ENCODE data around the gene MATN3.

MATN3 gene

DNA sequence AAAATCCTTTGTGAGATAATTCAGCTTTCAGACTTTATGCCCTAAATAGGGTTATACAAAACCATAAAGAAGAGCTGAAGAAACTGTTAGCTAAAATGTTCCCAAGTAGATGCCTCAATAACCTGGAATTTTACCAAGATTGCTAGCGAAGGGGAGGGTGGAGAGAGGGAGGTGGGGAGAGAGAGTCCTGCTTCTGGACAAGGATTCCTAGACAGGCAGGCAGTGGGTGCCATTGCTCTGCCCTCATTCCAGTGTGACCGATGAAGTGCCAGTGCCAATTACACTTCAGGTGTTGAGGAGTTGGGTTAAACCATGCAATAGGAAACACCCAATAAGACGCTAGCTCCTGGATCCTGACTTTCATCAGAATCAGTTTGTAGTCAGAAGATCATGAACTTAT is 20.9 kb upstream of the MATN3 start:
- H3K4me1 ChIP-seq (ENCODE audit: control insufficient read depth, insufficient read depth, low read length), result no peaks in the 10 kb centered on the region
- no peak overlapping the region for H3K4me3 ChIP-seq (ENCODE audit: low read depth, low read length)
- H3K9me3 ChIP-seq (ENCODE audit: control insufficient read depth, insufficient read depth, low read length), result no peaks in the 10 kb centered on the region
- H3K36me3 ChIP-seq (ENCODE audit: control insufficient read depth, insufficient read depth, low read length), result peaks cover 24% of the 10 kb centered on the region
- H3K9ac ChIP-seq (ENCODE audit: low read depth, low read length), result no peak overlapping the region
- H3K27me3 ChIP-seq (ENCODE audit: control insufficient read depth, insufficient read depth, low read length), result no peaks in the 10 kb centered on the region

DNA sequence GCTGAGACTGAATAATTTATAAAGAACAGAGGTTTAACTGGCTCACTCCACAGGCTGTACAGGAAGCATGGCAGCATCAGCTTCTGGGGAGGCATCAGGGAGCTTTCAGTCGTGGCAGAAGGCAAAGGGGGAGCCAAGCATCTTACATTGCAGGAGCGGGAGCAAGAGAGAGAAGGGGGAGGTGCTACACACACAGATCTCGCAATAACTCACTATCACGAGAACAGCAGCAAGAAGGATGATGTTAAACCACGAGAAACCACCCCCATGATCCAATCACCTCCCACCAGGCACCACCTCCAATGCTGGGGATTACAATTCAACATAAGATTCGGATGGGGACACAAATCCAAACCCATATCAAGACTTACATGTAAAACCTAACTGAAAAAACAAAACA is 17.8 kb upstream of the MATN3 start:
- Histone ChIP-seq H3K27me3 (ENCODE audit: control insufficient read depth, insufficient read depth, low read length) (no peaks in the 10 kb centered on the region), H3K9me3 (ENCODE audit: control insufficient read depth, insufficient read depth, low read length) (no peaks in the 10 kb centered on the region), H3K4me1 (ENCODE audit: control insufficient read depth, insufficient read depth, low read length) (no peaks in the 10 kb centered on the region), H3K9ac (ENCODE audit: low read depth, low read length) (no peak overlapping the region), H3K4me3 (ENCODE audit: low read depth, low read length) (no peak overlapping the region), H3K36me3 (ENCODE audit: control insufficient read depth, insufficient read depth, low read length) (peaks cover 17% of the 10 kb centered on the region)

DNA sequence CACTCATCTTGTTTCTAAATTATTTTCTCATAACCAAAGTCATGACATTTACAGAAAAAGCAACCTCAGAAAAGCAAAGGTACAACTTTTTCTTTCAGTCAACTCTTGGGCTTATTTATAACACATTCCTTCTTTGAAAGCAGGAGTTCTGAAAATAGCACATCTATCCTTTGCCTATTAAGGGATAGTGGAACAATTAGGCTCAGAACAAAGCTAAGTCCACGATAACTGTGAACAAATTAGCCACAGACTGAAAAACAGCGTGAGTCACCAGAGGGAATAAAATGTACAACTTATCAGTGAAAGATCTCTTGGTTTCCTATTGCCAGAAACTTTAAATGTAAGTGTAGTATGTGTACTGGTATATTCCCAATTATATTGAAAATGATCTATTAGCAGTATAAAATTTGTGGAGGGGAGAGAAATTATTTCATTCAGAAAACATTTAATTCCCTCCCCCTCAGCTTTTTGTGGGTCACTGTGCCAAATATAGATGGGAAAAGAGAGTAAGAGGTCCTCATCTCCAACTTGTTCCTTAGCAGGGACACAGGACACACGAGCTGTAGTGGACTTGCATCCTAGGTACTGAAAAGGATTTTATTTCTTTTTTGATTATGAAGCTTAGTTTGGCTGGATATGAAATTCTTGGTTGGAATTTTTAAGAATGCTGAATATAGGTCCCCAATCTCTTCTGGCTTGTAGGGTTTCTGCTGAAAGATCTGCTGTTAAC is 15.4 kb upstream of the MATN3 start:
- no peaks in the 10 kb centered on the region for H3K27me3 ChIP-seq (ENCODE audit: control insufficient read depth, insufficient read depth, low read length)
- H3K9me3 ChIP-seq (ENCODE audit: control insufficient read depth, insufficient read depth, low read length), result no peaks in the 10 kb centered on the region
- no peak overlapping the region for H3K4me3 ChIP-seq (ENCODE audit: low read depth, low read length)
- H3K36me3 ChIP-seq (ENCODE audit: control insufficient read depth, insufficient read depth, low read length), result peaks cover 3% of the 10 kb centered on the region
- H3K9ac ChIP-seq (ENCODE audit: low read depth, low read length), result no peak overlapping the region
- H3K4me1 ChIP-seq (ENCODE audit: control insufficient read depth, insufficient read depth, low read length), result no peaks in the 10 kb centered on the region

DNA sequence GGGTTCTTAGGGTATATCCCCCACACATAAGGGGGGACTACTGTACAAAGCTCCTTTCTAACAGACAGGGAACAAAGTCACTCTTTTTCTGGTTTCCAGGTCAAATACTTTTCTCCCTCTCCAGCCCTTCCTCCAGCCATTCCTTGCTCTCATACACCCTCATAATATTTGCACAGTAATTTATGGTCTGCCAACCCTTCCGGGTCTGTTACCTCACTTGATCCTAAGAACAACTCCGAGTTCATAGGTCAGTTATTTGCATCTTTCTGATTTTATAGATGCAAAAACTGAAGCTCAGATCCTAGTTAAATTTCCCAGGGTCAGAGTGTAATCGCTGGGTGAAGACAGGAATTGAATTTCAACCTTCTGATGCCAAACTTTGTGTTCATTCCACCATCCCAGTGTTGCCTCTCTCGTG is 14.8 kb upstream of the MATN3 start:
- Histone ChIP-seq H3K9ac (ENCODE audit: low read depth, low read length) (no peak overlapping the region), H3K4me1 (ENCODE audit: control insufficient read depth, insufficient read depth, low read length) (no peaks in the 10 kb centered on the region), H3K36me3 (ENCODE audit: control insufficient read depth, insufficient read depth, low read length) (peaks cover 3% of the 10 kb centered on the region), H3K9me3 (ENCODE audit: control insufficient read depth, insufficient read depth, low read length) (no peaks in the 10 kb centered on the region), H3K27me3 (ENCODE audit: control insufficient read depth, insufficient read depth, low read length) (no peaks in the 10 kb centered on the region), H3K4me3 (ENCODE audit: low read depth, low read length) (no peak overlapping the region)

DNA sequence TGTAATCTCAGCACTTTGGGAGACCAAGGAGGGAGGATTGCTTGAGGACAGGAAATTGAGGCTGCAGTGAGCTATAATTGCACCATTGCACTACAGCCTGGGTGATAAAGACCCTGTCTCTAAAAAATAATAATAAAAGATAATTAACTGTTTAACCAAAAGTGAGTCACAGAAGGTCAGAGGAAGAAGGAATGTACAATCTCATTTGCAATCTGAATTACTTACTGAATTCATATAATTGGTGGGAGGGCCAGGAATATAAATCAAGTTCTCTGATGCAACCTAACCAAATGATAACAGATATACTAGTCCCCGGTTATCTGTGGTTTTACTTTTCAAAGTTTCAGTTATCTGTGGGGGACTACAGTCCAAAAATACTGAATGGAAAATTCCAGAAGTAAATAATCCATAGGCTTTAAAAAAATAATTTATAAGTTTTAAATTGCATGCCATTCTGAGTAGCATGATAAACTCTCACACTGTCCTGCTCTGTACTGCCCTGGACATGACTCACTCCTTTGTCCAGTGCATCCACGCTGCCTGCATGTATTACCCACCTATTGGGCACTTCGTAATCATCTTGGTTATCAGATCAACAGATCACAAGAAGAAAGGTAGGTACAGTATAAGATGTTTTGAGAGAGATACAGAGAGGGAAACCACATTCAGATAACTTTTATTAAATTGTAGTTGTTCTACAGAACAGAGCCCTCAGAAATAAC is 12.8 kb upstream of the MATN3 start:
- Histone ChIP-seq H3K27me3 (ENCODE audit: control insufficient read depth, insufficient read depth, low read length) (no peaks in the 10 kb centered on the region), H3K9me3 (ENCODE audit: control insufficient read depth, insufficient read depth, low read length) (peaks cover 6% of the 10 kb centered on the region), H3K9ac (ENCODE audit: low read depth, low read length) (no peak overlapping the region), H3K4me3 (ENCODE audit: low read depth, low read length) (no peak overlapping the region), H3K4me1 (ENCODE audit: control insufficient read depth, insufficient read depth, low read length) (no peaks in the 10 kb centered on the region), H3K36me3 (ENCODE audit: control insufficient read depth, insufficient read depth, low read length) (no peaks in the 10 kb centered on the region)

DNA sequence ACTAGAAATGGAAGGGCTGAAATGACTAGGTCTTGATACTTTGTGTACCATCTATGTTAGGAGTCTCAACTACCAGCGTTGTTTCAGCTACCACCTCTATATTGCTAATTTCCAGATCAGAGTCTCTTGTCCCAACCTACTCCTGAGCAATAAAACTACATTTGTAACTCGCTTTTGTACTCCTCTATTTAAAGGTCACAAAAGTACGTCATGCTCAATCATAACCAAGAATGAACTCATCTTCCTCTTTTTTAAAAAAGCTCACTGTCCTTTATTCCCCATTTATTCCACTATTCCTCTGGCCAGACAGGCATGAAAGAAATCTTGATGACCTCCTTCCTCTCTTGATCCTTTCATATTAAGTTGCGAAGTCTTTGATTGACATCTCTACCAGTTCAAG is 11.2 kb upstream of the MATN3 start:
- Histone ChIP-seq H3K9me3 (ENCODE audit: control insufficient read depth, insufficient read depth, low read length) (peaks cover 6% of the 10 kb centered on the region), H3K4me3 (ENCODE audit: low read depth, low read length) (no peak overlapping the region), H3K4me1 (ENCODE audit: control insufficient read depth, insufficient read depth, low read length) (no peaks in the 10 kb centered on the region), H3K27me3 (ENCODE audit: control insufficient read depth, insufficient read depth, low read length) (no peaks in the 10 kb centered on the region), H3K36me3 (ENCODE audit: control insufficient read depth, insufficient read depth, low read length) (no peaks in the 10 kb centered on the region), H3K9ac (ENCODE audit: low read depth, low read length) (no peak overlapping the region)

DNA sequence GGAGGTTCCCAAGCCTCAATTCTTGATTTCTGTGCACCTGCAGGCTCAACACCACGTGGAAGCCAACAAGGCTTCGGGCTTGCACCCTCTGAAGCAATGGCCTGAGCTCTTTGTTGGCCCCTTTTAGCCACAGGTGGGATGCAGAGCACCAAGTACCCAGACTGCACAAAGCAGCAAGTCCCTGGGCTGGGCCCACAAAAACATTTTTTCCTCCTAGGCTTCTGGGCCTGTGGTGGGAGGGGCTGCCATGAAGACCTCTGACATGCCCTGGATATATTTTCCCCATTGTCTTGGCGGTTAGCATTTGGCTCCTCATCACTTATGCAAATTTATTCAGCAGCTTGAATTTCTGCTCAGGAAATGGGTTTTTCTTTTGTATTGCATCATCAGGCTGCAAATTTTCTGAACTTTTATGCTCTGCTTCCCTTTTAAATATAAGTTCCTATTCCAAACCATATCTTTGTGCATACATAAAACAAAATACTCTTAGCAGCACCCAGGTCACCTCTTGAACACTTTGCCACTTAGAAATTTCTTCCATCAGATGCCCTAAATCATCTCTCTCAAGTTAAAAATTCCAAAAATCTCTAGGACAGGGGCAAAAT is 9.0 kb upstream of the MATN3 start:
- H3K9ac ChIP-seq (ENCODE audit: low read depth, low read length), result no peak overlapping the region
- peaks cover 6% of the 10 kb centered on the region for H3K9me3 ChIP-seq (ENCODE audit: control insufficient read depth, insufficient read depth, low read length)
- H3K4me1 ChIP-seq (ENCODE audit: control insufficient read depth, insufficient read depth, low read length), result no peaks in the 10 kb centered on the region
- no peaks in the 10 kb centered on the region for H3K27me3 ChIP-seq (ENCODE audit: control insufficient read depth, insufficient read depth, low read length)
- H3K4me3 ChIP-seq (ENCODE audit: low read depth, low read length), result no peak overlapping the region
- no peaks in the 10 kb centered on the region for H3K36me3 ChIP-seq (ENCODE audit: control insufficient read depth, insufficient read depth, low read length)

DNA sequence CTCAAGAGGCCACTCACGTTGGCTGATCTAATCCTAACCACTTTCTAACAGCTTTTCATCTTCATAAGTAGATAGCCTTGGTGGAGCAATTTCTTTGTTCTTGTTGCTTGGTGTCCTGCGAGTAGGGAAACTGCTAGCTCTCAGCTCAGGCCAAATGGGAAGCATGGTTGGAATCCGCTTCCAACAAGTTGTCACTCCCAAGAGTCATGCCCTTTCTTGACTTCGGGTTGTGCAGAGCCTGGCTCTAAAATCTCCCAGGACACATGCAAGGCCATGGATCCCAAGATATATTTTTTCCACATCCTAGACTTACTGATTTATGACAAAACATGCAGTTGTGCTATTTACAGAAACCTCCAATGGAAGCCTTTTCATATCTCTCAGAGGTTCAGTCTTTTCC is 7.3 kb upstream of the MATN3 start:
- H3K9me3 ChIP-seq (ENCODE audit: control insufficient read depth, insufficient read depth, low read length), result peaks cover 6% of the 10 kb centered on the region
- H3K9ac ChIP-seq (ENCODE audit: low read depth, low read length), result no peak overlapping the region
- H3K4me3 ChIP-seq (ENCODE audit: low read depth, low read length), result no peak overlapping the region
- H3K36me3 ChIP-seq (ENCODE audit: control insufficient read depth, insufficient read depth, low read length), result no peaks in the 10 kb centered on the region
- H3K4me1 ChIP-seq (ENCODE audit: control insufficient read depth, insufficient read depth, low read length), result no peaks in the 10 kb centered on the region
- peaks cover 1% of the 10 kb centered on the region for H3K27me3 ChIP-seq (ENCODE audit: control insufficient read depth, insufficient read depth, low read length)

DNA sequence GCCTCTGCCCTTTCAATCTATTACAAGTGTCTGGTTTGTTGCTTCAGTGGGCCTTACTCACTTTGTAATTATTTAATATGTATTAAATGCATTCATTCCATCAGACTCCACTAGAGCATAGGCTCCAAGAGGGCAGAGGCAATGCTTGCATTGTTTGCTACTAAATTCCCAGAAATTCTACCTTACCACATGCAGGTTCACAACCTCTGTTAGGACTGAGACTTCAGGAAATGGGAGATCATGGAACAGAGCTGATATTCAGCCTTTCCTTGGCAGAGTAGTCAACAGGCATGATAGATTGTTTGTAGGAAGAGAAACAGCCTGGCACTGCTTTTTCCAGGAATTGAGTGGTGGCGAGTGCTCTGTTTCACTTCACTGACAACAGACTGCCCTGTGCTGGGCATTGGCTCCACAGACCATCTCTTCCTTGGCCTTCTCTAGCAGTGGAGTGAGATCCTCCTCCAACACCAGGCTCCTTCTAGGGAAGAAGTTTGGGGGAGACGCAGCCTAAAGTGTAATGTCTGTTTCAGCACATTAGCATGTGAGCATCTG is 6.2 kb upstream of the MATN3 start:
- H3K36me3 ChIP-seq (ENCODE audit: control insufficient read depth, insufficient read depth, low read length), result no peaks in the 10 kb centered on the region
- peaks cover 6% of the 10 kb centered on the region for H3K9me3 ChIP-seq (ENCODE audit: control insufficient read depth, insufficient read depth, low read length)
- H3K9ac ChIP-seq (ENCODE audit: low read depth, low read length), result no peak overlapping the region
- peaks cover under 1% of the 10 kb centered on the region for H3K4me1 ChIP-seq (ENCODE audit: control insufficient read depth, insufficient read depth, low read length)
- no peak overlapping the region for H3K4me3 ChIP-seq (ENCODE audit: low read depth, low read length)
- H3K27me3 ChIP-seq (ENCODE audit: control insufficient read depth, insufficient read depth, low read length), result peaks cover 12% of the 10 kb centered on the region

DNA sequence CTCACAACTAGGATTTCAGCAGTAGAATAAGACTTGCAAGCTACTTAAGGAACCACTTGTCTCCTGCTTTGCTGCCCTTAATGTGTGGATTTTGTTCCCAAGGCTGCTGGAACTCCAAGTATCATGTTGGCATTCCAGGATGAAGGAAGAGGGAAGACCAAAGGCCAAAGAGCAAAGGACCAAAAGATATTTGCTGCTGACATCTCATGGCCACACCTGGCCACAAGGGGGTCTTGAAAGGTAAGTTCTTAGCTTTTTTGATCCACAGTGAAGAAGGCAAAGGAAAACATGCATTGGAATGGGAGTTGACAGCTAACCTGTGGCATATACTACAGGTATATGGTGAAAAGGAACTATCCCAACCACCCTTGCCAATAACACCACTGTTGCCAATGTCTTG is 3.9 kb upstream of the MATN3 start:
- H3K4me1 ChIP-seq (ENCODE audit: control insufficient read depth, insufficient read depth, low read length), result peaks cover 3% of the 10 kb centered on the region
- H3K4me3 ChIP-seq (ENCODE audit: low read depth, low read length), result no peak overlapping the region
- peaks cover 2% of the 10 kb centered on the region for H3K9me3 ChIP-seq (ENCODE audit: control insufficient read depth, insufficient read depth, low read length)
- H3K36me3 ChIP-seq (ENCODE audit: control insufficient read depth, insufficient read depth, low read length), result no peaks in the 10 kb centered on the region
- H3K9ac ChIP-seq (ENCODE audit: low read depth, low read length), result no peak overlapping the region
- H3K27me3 ChIP-seq (ENCODE audit: control insufficient read depth, insufficient read depth, low read length), result peaks cover 29% of the 10 kb centered on the region

DNA sequence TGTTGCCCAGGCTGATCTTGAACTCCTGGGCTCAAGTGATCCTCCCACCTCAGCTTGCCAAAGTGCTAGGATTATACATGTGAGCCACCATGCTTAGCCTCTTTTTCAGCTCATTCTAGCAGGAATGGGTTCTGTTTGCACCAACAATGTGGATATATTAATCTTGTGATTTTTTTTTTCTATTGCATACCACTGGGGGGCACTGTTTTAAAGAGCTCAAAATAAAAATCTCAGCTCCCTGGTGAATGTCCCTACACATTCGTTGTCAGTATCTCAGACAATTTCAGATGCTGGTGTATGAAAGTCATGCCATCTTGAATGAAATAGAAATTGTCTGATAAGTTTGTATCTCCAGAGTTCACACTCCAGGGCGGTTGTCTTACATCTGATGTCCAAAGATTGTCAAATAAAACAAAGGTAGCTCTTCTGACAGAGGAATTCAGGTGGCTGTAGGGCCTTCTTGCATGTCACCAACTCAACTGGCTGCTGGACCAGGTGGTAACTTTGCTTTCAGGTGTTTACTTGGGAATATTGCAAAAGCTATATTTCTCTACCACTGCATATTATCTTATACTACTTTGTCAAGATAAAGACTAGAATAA is 3.1 kb upstream of the MATN3 start:
- Histone ChIP-seq H3K9ac (ENCODE audit: low read depth, low read length) (no peak overlapping the region), H3K36me3 (ENCODE audit: control insufficient read depth, insufficient read depth, low read length) (no peaks in the 10 kb centered on the region), H3K27me3 (ENCODE audit: control insufficient read depth, insufficient read depth, low read length) (peaks cover 37% of the 10 kb centered on the region), H3K9me3 (ENCODE audit: control insufficient read depth, insufficient read depth, low read length) (no peaks in the 10 kb centered on the region), H3K4me3 (ENCODE audit: low read depth, low read length) (no peak overlapping the region), H3K4me1 (ENCODE audit: control insufficient read depth, insufficient read depth, low read length) (peaks cover 3% of the 10 kb centered on the region)
